Adrenal gland (tissue), 12 donors: ENCODE measurements around the gene GRIN3B. TPM values are rescaled to one million over a fixed set of nuclear protein-coding genes. Genes with fewer than 3 reads are reported as not detected.
"Not testable (repeated sequence)": the region's sequence is repeated elsewhere in the genome, so short reads cannot be mapped to it uniquely, and the experiment has no call there.

Source experiments
- DNase-seq, 7 donors: peaks; one replicate each; pipeline ENCODE4 v3.0.0-alpha.2; 2019 to 2020
- H3K27ac ChIP-seq, 5 donors: fragments of 200-600 bp; sonication (generic) in 4 of 5; 1 replicate in 3 of 5; 2 replicates in 2 of 5; pipeline versions ENCODE4 v1.5.1 to v1.8.0; 2016 to 2020; ENCODE audit warnings: mild to moderate bottlenecking in 1 of 5
- H3K27me3 ChIP-seq: fragments of 200-600 bp; 2 replicates; pipeline ENCODE4 v1.8.0; 2021
- H3K36me3 ChIP-seq, 2 donors: fragments of 200-600 bp; replicated peaks in 1 of 2; 1 replicate in 1 of 2; 2 replicates in 1 of 2; pipeline versions ENCODE4 v1.5.1 to v1.8.0; 2018 to 2022
- H3K4me1 ChIP-seq, 2 donors: fragments of 200-600 bp; replicated peaks in 1 of 2; 1 replicate in 1 of 2; 2 replicates in 1 of 2; pipeline versions ENCODE4 v1.5.1 to v1.8.0; 2018 to 2021
- H3K4me3 ChIP-seq, 4 donors: fragments of 200-600 bp; sonication (generic) in 3 of 4; one replicate each; pipeline ENCODE4 v1.5.1; 2016 to 2018
- H3K9me3 ChIP-seq, 3 donors: fragments of 200-600 bp; sonication (generic) in 1 of 3; replicated peaks in 1 of 3; 1 replicate in 2 of 3; 2 replicates in 1 of 3; pipeline versions ENCODE4 v1.5.1 to v1.8.0; 2016 to 2021
- POLR2A ChIP-seq, 2 donors: fragments of 450-650 bp; IDR thresholded peaks; one replicate each; pipeline ENCODE4 v1.6.1; 2017; ENCODE audit warnings: antibody characterized with exemption in 2 of 2, mild to moderate bottlenecking in 2 of 2, moderate library complexity in 1 of 2
- WGBS, 4 donors: extraction: QIAGEN DNeasy Blood & Tissue Kit in 2 of 4; methylation state at CpG; one replicate each; pipeline versions ENCODE4 v1.1.5 to v1.1.7; 2013 to 2017; 5-methylcytosine and 5-hydroxymethylcytosine counted together
- intact Hi-C, 2 donors: fragments of 100-400 bp; cut with DNase I; formaldehyde crosslinking; loops; one replicate each; pipeline versions ENCODE4 v1.14.1 to v1.15.0; 2022 to 2023
- polyA plus RNA-seq, 3 donors: library from polyadenylated mRNA; stranded (reverse); fragments of 200-250 nt in 2 of 3; fragments of 350-450 nt in 1 of 3; fragmentation: Illumina TruSeq in 1 of 3; extraction: RNeasy Lipid Tissue Mini Kit (QIAGEN cat#74804) in 1 of 3; gene quantifications; one replicate each; pipeline ENCODE4 v1.2.3, GENCODE V29; 2013 to 2014
- total RNA-seq, 9 donors: library from RNA; depleted of rRNA in 4 of 9; stranded (reverse); fragments of >200 nt in 4 of 9; fragments of 120-200 nt in 1 of 9; fragmentation: NEBNext Ultra II Directional in 1 of 9; extraction: Animal tissue kit (Norgen Biotek cat#: 25700) in 1 of 9; gene quantifications; one replicate each; pipeline versions ENCODE4 v1.1.0 to v1.2.4, GENCODE V29; 2013 to 2023
- TF ChIP-seq, protein P1 (sequence below), 6 experiments: fragments of 450-650 bp in 4 of 6; fragments of 200-600 bp in 2 of 6; sonication (generic) in 1 of 6; IDR thresholded peaks; 1 replicate in 5 of 6; 2 replicates in 1 of 6; pipeline versions ENCODE4 v1.5.1 to v1.8.0; 2016 to 2021; ENCODE audit warnings: antibody characterized with exemption in 6 of 6, mild to moderate bottlenecking in 2 of 6, moderate library complexity in 1 of 6
- donor health status: healthy with polysubstance abuse.
- donor health status: Bipolar disorder and iron deficiency.
- donor health status: DM: yes; HTN: yes; CAD: no.
- donor health status: DM: no; HTN: no; CAD: no.
- donor health status: DM: no; HTN: no; CAD: no.
- donor health status: DM: yes; HTN: yes; CAD: no.

The GRIN3B gene
- total and polyA plus RNA-seq, 12 donors, result 0.08 to 0.24 (median 0.16) TPM; not detected in 8

- no peaks in the 10 kb centered on the region for H3K9me3 ChIP-seq
- H3K4me3 ChIP-seq, result peak overlapping the region in 3 of 4 donors; percentile 62 to 99 (median 90)
- intact Hi-C loops, result no loop called here
- no peak for DNase-seq
- WGBS, 4 donors, result 47 to 60% (median 56%) methylated on average over 4 to 18 of the region's 18 CpGs; no CpG with 5 or more reads in 1 of the 4 donors
- H3K27me3 ChIP-seq, result no peaks in the 10 kb centered on the region
- no peaks in the 10 kb centered on the region for H3K36me3 ChIP-seq
- TF ChIP-seq, protein P1, sequence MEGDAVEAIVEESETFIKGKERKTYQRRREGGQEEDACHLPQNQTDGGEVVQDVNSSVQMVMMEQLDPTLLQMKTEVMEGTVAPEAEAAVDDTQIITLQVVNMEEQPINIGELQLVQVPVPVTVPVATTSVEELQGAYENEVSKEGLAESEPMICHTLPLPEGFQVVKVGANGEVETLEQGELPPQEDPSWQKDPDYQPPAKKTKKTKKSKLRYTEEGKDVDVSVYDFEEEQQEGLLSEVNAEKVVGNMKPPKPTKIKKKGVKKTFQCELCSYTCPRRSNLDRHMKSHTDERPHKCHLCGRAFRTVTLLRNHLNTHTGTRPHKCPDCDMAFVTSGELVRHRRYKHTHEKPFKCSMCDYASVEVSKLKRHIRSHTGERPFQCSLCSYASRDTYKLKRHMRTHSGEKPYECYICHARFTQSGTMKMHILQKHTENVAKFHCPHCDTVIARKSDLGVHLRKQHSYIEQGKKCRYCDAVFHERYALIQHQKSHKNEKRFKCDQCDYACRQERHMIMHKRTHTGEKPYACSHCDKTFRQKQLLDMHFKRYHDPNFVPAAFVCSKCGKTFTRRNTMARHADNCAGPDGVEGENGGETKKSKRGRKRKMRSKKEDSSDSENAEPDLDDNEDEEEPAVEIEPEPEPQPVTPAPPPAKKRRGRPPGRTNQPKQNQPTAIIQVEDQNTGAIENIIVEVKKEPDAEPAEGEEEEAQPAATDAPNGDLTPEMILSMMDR (IDR thresholded peaks at IDR 0.05), result no peak
- TF ChIP-seq POLR2A (IDR thresholded peaks at IDR 0.05), result no peak
- H3K4me1 ChIP-seq, result peaks cover 27 to 51% of the 10 kb centered on the region in 2 donors
- peak overlapping the region in 2 of 5 donors; percentile 90 to 99 for H3K27ac ChIP-seq
Observed at GRCh38 chr19:1019616-1019961, 19.4 kb downstream of the GRIN3B start.

- no peaks in the 10 kb centered on the region for H3K36me3 ChIP-seq
- intact Hi-C loops, result no loop called here
- TF ChIP-seq POLR2A (IDR thresholded peaks at IDR 0.05), result no peak
- TF ChIP-seq, protein P1 (IDR thresholded peaks at IDR 0.05), result no peak
- DNase-seq, result peak in 6 of 7 donors; percentile 51 to 76 (median 60)
- no peaks in the 10 kb centered on the region for H3K9me3 ChIP-seq
- H3K4me3 ChIP-seq, result peak overlapping the region; percentile 62 to 99 (median 78)
- 0 to 1% (median 1%) methylated on average over 42 to 60 of the region's 60 CpGs for WGBS, 4 donors
- H3K4me1 ChIP-seq, result peaks cover 27 to 51% of the 10 kb centered on the region in 2 donors
- H3K27me3 ChIP-seq, result no peaks in the 10 kb centered on the region
- H3K27ac ChIP-seq, result peak overlapping the region in 4 of 5 donors; percentile 88 to 99 (median 90)
Observed at GRCh38 chr19:1019980-1020867, 20.0 kb downstream of the GRIN3B start.

DNA sequence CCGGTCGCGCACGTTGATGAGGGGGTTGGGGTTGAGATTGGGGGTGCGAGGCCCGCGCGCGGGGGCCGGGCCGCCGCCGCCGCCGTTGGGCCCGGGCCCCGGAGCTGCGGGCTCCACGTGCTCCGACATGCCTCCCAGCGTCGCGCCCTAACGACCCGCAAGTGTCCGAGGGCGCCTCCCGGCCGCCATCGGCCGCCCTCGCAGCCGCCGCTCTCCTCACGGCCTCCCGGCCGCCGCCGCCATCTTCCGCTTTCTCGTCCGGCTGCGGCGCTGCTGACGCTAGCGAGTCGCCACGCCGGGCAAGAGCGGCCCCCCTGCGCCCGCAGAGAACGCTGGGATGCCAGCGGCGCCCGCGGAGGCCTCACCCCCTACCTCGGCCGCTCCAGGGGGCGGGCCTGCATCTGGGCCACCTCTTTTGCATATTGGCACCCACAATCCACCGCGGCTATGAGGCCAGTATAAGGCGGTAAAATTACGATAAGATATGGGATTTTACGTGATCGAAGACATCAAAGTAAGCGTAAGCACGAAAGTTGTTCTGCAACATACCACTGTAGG lies 20.7 kb downstream of the GRIN3B start, which contains the start of gene TMEM259:
Gene TMEM259, minus strand, starts transcription at position 256 of the 558 bp plus-strand sequence. Its CDS starts 127 bp downstream, at position 129.
- intact Hi-C loops, result no loop called here
- peak within 1 kb of the TSS; percentile 62 to 99 (median 78) for H3K4me3 ChIP-seq
- 0% methylated on average over 14 to 68 of the region's 68 CpGs for WGBS, 4 donors

DNA sequence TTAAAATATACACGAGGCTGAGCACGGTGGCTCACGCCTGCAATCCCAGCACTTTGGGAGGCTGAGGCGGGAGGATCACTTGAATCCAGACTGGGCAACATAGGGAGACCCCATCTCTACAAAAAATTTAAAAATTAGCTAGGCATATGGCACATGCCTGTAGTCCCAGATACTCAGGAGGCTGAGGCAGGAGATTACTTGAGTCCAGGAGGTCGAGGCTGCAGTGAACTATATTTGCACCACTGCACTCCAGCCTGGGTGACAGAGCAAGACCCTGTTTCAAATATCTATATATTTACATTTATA lies 23.6 kb downstream of the GRIN3B start:
- H3K36me3 ChIP-seq, H3K9me3 ChIP-seq, DNase-seq, H3K4me3 ChIP-seq, H3K27ac ChIP-seq, intact Hi-C loops, H3K27me3 ChIP-seq: not testable (repeated sequence)
- WGBS, 4 donors, result 75 to 88% (median 83%) methylated on average over 5 of the region's 5 CpGs
- peaks cover 10 to 26% of the 10 kb centered on the region in 2 donors for H3K4me1 ChIP-seq

More for the DNA sequence above, 20.7 kb downstream of the GRIN3B start, which contains the start of gene TMEM259:
- TF ChIP-seq, protein P1 (IDR thresholded peaks at IDR 0.05), result no peak
- TF ChIP-seq POLR2A (IDR thresholded peaks at IDR 0.05), result peak; percentile 64 to 86
- peak; percentile 97 to 99 (median 98) for DNase-seq
- H3K27ac ChIP-seq, result peak within 1 kb of the TSS; percentile 74 to 99 (median 90)
- peaks cover 27 to 48% of the 10 kb centered on the region in 2 donors for H3K4me1 ChIP-seq
- no peaks in the 10 kb centered on the region for H3K27me3 ChIP-seq
- no peaks in the 10 kb centered on the region for H3K36me3 ChIP-seq
- H3K9me3 ChIP-seq, result no peaks in the 10 kb centered on the region

DNA sequence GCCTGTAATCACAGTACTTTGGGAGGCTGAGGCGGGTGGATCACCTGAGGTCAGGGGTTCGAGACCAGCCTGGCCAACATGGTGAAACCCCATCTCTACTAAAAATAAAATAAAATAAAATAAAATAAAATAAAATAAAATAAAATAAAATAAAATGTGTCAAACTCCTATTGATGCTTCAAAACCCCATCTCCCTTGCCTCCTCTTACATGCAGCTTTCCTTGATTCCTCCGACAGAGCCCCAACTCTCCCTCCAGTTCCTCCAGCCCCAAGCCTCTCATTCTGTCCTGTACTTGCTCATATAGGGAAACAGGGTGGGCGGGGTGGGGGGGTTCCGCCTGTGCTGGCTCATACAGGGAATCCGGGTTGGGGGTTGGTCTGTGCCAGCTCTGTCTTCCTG lies 24.9 kb downstream of the GRIN3B start:
- DNase-seq, result not testable (repeated sequence)

More for the DNA sequence above, 24.9 kb downstream of the GRIN3B start:
- H3K27me3 ChIP-seq, H3K27ac ChIP-seq, intact Hi-C loops, H3K36me3 ChIP-seq, H3K9me3 ChIP-seq, H3K4me3 ChIP-seq: not testable (repeated sequence)
- WGBS, 4 donors, result 79 to 95% (median 83%) methylated on average over 6 of the region's 6 CpGs
- peaks cover 0 to 14% of the 10 kb centered on the region in 2 donors for H3K4me1 ChIP-seq
